Measurements from ENCODE around the gene ZDHHC14.
"Not testable (repeated sequence)": the region's sequence is repeated elsewhere in the genome, so short reads cannot be mapped to it uniquely, and the experiment has no call there.

The ZDHHC14 gene

GRCh38 chr6:157689875-157690274, 308.9 kb downstream of the ZDHHC14 start:
- Histone ChIP-seq H3K9me2 (replicated peaks; ENCODE audit: insufficient read depth, low read length) (no peaks in the 10 kb centered on the region), H3K79me2 (ENCODE audit: insufficient read depth, low read length) (no peaks in the 10 kb centered on the region), H4K20me1 (ENCODE audit: low read depth, low read length) (no peaks in the 10 kb centered on the region), H3K9me3 (ENCODE audit: insufficient read depth, low read length) (no peaks in the 10 kb centered on the region), H3K4me3 (ENCODE audit: insufficient read depth, low read length, poor library complexity, severe bottlenecking) (no peak overlapping the region), H3K36me3 (ENCODE audit: low read length) (no peaks in the 10 kb centered on the region), H3K9ac (ENCODE audit: low read length) (no peak overlapping the region), H3K27me3 (ENCODE audit: low read length) (no peaks in the 10 kb centered on the region), H3F3A (ENCODE audit: insufficient read depth) (no peaks in the 10 kb centered on the region), H2AFZ (ENCODE audit: low read depth, low read length, severe bottlenecking) (no peak overlapping the region), H3K4me2 (ENCODE audit: low read depth, low read length, poor library complexity, severe bottlenecking) (no peak overlapping the region), H3K27ac (ENCODE audit: low read depth, low read length) (no peak overlapping the region)
- TF ChIP-seq EZH2phosphoT487 (conservative IDR thresholded peaks at IDR 0.05; ENCODE audit: low read length) (no peak), CTCF (IDR thresholded peaks at IDR 0.05; ENCODE audit: insufficient read depth, low read length, poor library complexity, severe bottlenecking) (no peak)

- Histone ChIP-seq H3K9me3 (ENCODE audit: insufficient read depth, low read length) (no peaks in the 10 kb centered on the region), H2AFZ (ENCODE audit: low read depth, low read length, severe bottlenecking) (no peak overlapping the region), H3F3A (ENCODE audit: insufficient read depth) (no peaks in the 10 kb centered on the region), H3K27me3 (ENCODE audit: low read length) (no peaks in the 10 kb centered on the region), H3K9ac (ENCODE audit: low read length) (no peak overlapping the region), H3K79me2 (ENCODE audit: insufficient read depth, low read length) (no peaks in the 10 kb centered on the region), H3K4me2 (ENCODE audit: low read depth, low read length, poor library complexity, severe bottlenecking) (no peak overlapping the region), H3K9me2 (replicated peaks; ENCODE audit: insufficient read depth, low read length) (no peaks in the 10 kb centered on the region), H4K20me1 (ENCODE audit: low read depth, low read length) (no peaks in the 10 kb centered on the region), H3K36me3 (ENCODE audit: low read length) (no peaks in the 10 kb centered on the region), H3K4me3 (ENCODE audit: insufficient read depth, low read length, poor library complexity, severe bottlenecking) (no peak overlapping the region), H3K27ac (ENCODE audit: low read depth, low read length) (no peak overlapping the region)
- no peak for TF ChIP-seq CTCF (IDR thresholded peaks at IDR 0.05; ENCODE audit: insufficient read depth, low read length, poor library complexity, severe bottlenecking)
- TF ChIP-seq EZH2phosphoT487 (conservative IDR thresholded peaks at IDR 0.05; ENCODE audit: low read length), result no peak
Measured at GRCh38 chr6:157690441-157691210, 309.6 kb downstream of the ZDHHC14 start.

GRCh38 chr6:157691621-157692020, 310.6 kb downstream of the ZDHHC14 start:
- not testable (repeated sequence) for H3K4me2 ChIP-seq (ENCODE audit: low read depth, low read length, poor library complexity, severe bottlenecking); H2AFZ ChIP-seq (ENCODE audit: low read depth, low read length, severe bottlenecking); H3K4me3 ChIP-seq (ENCODE audit: insufficient read depth, low read length, poor library complexity, severe bottlenecking); H3K79me2 ChIP-seq (ENCODE audit: insufficient read depth, low read length); H3K9ac ChIP-seq (ENCODE audit: low read length); H3K27ac ChIP-seq (ENCODE audit: low read depth, low read length); H3F3A ChIP-seq (ENCODE audit: insufficient read depth); H4K20me1 ChIP-seq (ENCODE audit: low read depth, low read length); H3K9me2 ChIP-seq (replicated peaks; ENCODE audit: insufficient read depth, low read length); H3K36me3 ChIP-seq (ENCODE audit: low read length); H3K9me3 ChIP-seq (ENCODE audit: insufficient read depth, low read length); H3K27me3 ChIP-seq (ENCODE audit: low read length)

- Histone ChIP-seq H3K4me2 (ENCODE audit: low read depth, low read length, poor library complexity, severe bottlenecking) (no peak overlapping the region), H3K36me3 (ENCODE audit: low read length) (no peaks in the 10 kb centered on the region), H3K9me3 (ENCODE audit: insufficient read depth, low read length) (no peaks in the 10 kb centered on the region), H2AFZ (ENCODE audit: low read depth, low read length, severe bottlenecking) (no peak overlapping the region), H3K27me3 (ENCODE audit: low read length) (no peaks in the 10 kb centered on the region), H3F3A (ENCODE audit: insufficient read depth) (no peaks in the 10 kb centered on the region), H4K20me1 (ENCODE audit: low read depth, low read length) (no peaks in the 10 kb centered on the region), H3K9me2 (replicated peaks; ENCODE audit: insufficient read depth, low read length) (no peaks in the 10 kb centered on the region), H3K27ac (ENCODE audit: low read depth, low read length) (no peak overlapping the region), H3K4me3 (ENCODE audit: insufficient read depth, low read length, poor library complexity, severe bottlenecking) (no peak overlapping the region), H3K9ac (ENCODE audit: low read length) (no peak overlapping the region), H3K79me2 (ENCODE audit: insufficient read depth, low read length) (no peaks in the 10 kb centered on the region)
- TF ChIP-seq EZH2phosphoT487 (conservative IDR thresholded peaks at IDR 0.05; ENCODE audit: low read length), result no peak
- no peak for TF ChIP-seq CTCF (IDR thresholded peaks at IDR 0.05; ENCODE audit: insufficient read depth, low read length, poor library complexity, severe bottlenecking)
Measured at GRCh38 chr6:157693867-157694266, 312.9 kb downstream of the ZDHHC14 start.
